Muscle of arm (tissue), 14 donors: Measurements from ENCODE around the gene GBA2. TPM values are rescaled to one million over a fixed set of nuclear protein-coding genes. Genes with fewer than 3 reads are reported as not detected.

Experiments
- DNase-seq: peaks from one replicate; pipeline ENCODE4 v3.0.0-alpha.2; 2013
- long read RNA-seq, 11 donors: transcript quantifications; one replicate each; lab custom pipeline, GENCODE V29; 2026
- polyA plus RNA-seq, 12 donors: library from polyadenylated mRNA; unstranded; fragments of 120-200 nt; gene quantifications; one replicate each; pipeline ENCODE4 v1.2.1, GENCODE V29; 2013; ENCODE audit not compliant: insufficient read length in 12 of 12

The GBA2 gene
- polyA plus RNA-seq, result 10 to 100 TPM in 11 of 12 donors, not detected in 1; 33.9 to 87.1 (median 55.8) TPM
- long read RNA-seq, donor 1, transcript GBA2-208 (3 exons, 836 nt), result major isoform, 8 of 10 reads
- long read RNA-seq, donor 1, partial matches to known transcripts, result 0 of 10 reads
- long read RNA-seq, donor 1, other reads (novel, unspliced or antisense), result 0 of 10 reads
- long read RNA-seq, donor 2, transcript GBA2-208 (3 exons, 836 nt), result major isoform, 5 of 9 reads
- long read RNA-seq, donor 2, partial matches to known transcripts, result 0 of 9 reads
- long read RNA-seq, donor 2, other reads (novel, unspliced or antisense), result 0 of 9 reads
- long read RNA-seq, donor 3, partial matches to known transcripts, result 0 of 3 reads
- long read RNA-seq, donor 3, other reads (novel, unspliced or antisense), result 0 of 3 reads
- long read RNA-seq, donor 4, partial matches to known transcripts, result 0 of 3 reads
- long read RNA-seq, donor 4, other reads (novel, unspliced or antisense), result 0 of 3 reads
- long read RNA-seq, donor 5, result 0 reads
- long read RNA-seq, donor 6, partial matches to known transcripts, result 0 of 2 reads
- long read RNA-seq, donor 6, other reads (novel, unspliced or antisense), result 0 of 2 reads
- long read RNA-seq, donor 7, partial matches to known transcripts, result 6 of 6 reads
- long read RNA-seq, donor 7, other reads (novel, unspliced or antisense), result 0 of 6 reads
- long read RNA-seq, donor 8, partial matches to known transcripts, result 8 of 14 reads
- long read RNA-seq, donor 8, other reads (novel, unspliced or antisense), result 0 of 14 reads
- long read RNA-seq, donor 9, partial matches to known transcripts, result 0 of 2 reads
- long read RNA-seq, donor 9, other reads (novel, unspliced or antisense), result 0 of 2 reads
- long read RNA-seq, donor 10, transcript GBA2-203 (17 exons, 3,611 nt), result major isoform, 5 of 7 reads
- long read RNA-seq, donor 10, partial matches to known transcripts, result 0 of 7 reads
- long read RNA-seq, donor 10, other reads (novel, unspliced or antisense), result 0 of 7 reads
- long read RNA-seq, donor 11, partial matches to known transcripts, result 0 of 8 reads
- long read RNA-seq, donor 11, other reads (novel, unspliced or antisense), result 0 of 8 reads

- DNase-seq, result peak; percentile 67
These were observed at the start of gene GBA2, which contains the start of gene RGP1 for GRCh38 chr9:35748858-35749514. Gene GBA2, minus strand, starts transcription at chr9:35749228. Its CDS starts 524 bp downstream, at chr9:35748704. Gene RGP1, plus strand, starts transcription at chr9:35749287. Its CDS starts 469 bp downstream, at chr9:35749756.

GRCh38 chr9:35797311-35798109 is 48.5 kb upstream of the GBA2 start:
- no peak for DNase-seq

- DNase-seq, result no peak
These were observed 46.7 kb upstream of the GBA2 start for GRCh38 chr9:35795695-35796094.

GRCh38 chr9:35793461-35793860 is 44.4 kb upstream of the GBA2 start:
- no peak for DNase-seq

- DNase-seq, result no peak
These were observed 43.8 kb upstream of the GBA2 start for GRCh38 chr9:35792826-35793225.

- no peak for DNase-seq
These were observed 43.2 kb upstream of the GBA2 start for GRCh38 chr9:35792024-35792813.

GRCh38 chr9:35791297-35791921 is 42.4 kb upstream of the GBA2 start, which contains the start of gene NPR2:
Gene NPR2, plus strand, starts transcription at chr9:35791591. Its CDS starts 818 bp downstream, at chr9:35792409.
- DNase-seq, result no peak

GRCh38 chr9:35790385-35791296 is 41.6 kb upstream of the GBA2 start:
- peak; percentile 88 for DNase-seq

- no peak for DNase-seq
These were observed 41.0 kb upstream of the GBA2 start for GRCh38 chr9:35790025-35790384.

GRCh38 chr9:35789541-35789940 is 40.5 kb upstream of the GBA2 start:
- DNase-seq, result no peak

- DNase-seq, result no peak
These were observed 34.4 kb upstream of the GBA2 start for GRCh38 chr9:35783418-35783817.

- DNase-seq, result no peak
These were observed 32.0 kb upstream of the GBA2 start for GRCh38 chr9:35781066-35781465.

- no peak for DNase-seq
These were observed 29.5 kb upstream of the GBA2 start for GRCh38 chr9:35778496-35778895.

GRCh38 chr9:35776018-35776417 is 27.0 kb upstream of the GBA2 start:
- no peak for DNase-seq

GRCh38 chr9:35774907-35775635 is 26.0 kb upstream of the GBA2 start:
- no peak for DNase-seq

GRCh38 chr9:35771943-35772342 is 22.9 kb upstream of the GBA2 start:
- DNase-seq, result no peak

GRCh38 chr9:35771534-35771933 is 22.5 kb upstream of the GBA2 start:
- no peak for DNase-seq

- DNase-seq, result no peak
These were observed 22.0 kb upstream of the GBA2 start for GRCh38 chr9:35771075-35771433.
